ENCODE measurements around the gene TBC1D14. TPM values are rescaled to one million over a fixed set of nuclear protein-coding genes. Genes with fewer than 3 reads are reported as not detected.

The TBC1D14 gene
- total and polyA plus RNA-seq, 9 of the 15 experiments (the other 6 are each of a cell fraction or from before 2014, with no cell fraction given) = 2.1 to 59.6 (median 44.8) TPM

- Histone ChIP-seq H3K36me3 (ENCODE audit: control insufficient read depth, insufficient read depth, low read length) (peaks cover 18% of the 10 kb centered on the region; the same call in 2 of the 3 replicates), H2AFZ (ENCODE audit: low read depth, low read length) (no peak overlapping the region), H3K27ac (ENCODE audit: extremely low read depth, low read depth, low read length) (no peak overlapping the region), H3K9me1 (ENCODE audit: control insufficient read depth, insufficient read depth, low read length) (peaks cover 4% of the 10 kb centered on the region), H3K4me2 (ENCODE audit: insufficient read depth, low read length) (no peak overlapping the region), H3K79me2 (ENCODE audit: control insufficient read depth, insufficient read depth, low read length) (peaks cover 87% of the 10 kb centered on the region), H3K9ac (ENCODE audit: insufficient read depth in 1 of 2, low read depth in 2 of 2, low read length in 2 of 2) (no peak overlapping the region), H4K20me1 (replicated peaks; ENCODE audit: control insufficient read depth, insufficient read depth, low read length) (peaks cover 23% of the 10 kb centered on the region; the same call in 1 of the 2 replicates), H3K27me3 (ENCODE audit: control insufficient read depth in 2 of 2, insufficient read depth in 2 of 2, low read length in 2 of 2) (no peaks in the 10 kb centered on the region), H3K4me1 (replicated peaks in 1 of 2; ENCODE audit: control insufficient read depth in 2 of 2, insufficient read depth in 2 of 2, low read length in 2 of 2) (peaks cover 0 to 33% of the 10 kb centered on the region in 2 experiments; a peak in 2 of 5 replicates), H3K9me3 (replicated peaks; ENCODE audit: control insufficient read depth, insufficient read depth, low read depth, low read length) (no peaks in the 10 kb centered on the region), H3K4me3 (no peak overlapping the region)
- DNase-seq (ENCODE audit: extremely low read depth in 1 of 4, low spot score in 3 of 4) = no peak
- WGBS (ENCODE audit: insufficient coverage, low coverage, missing lambda C conversion rate) = 100% methylated on average over 1 of the region's 4 CpGs
- TF ChIP-seq ZNF134 (CRISPR knock-in tag; conservative IDR thresholded peaks at IDR 0.05) (no peak), CHD2 (IDR thresholded peaks at IDR 0.05; ENCODE audit: low read depth, low read length) (no peak), ZNF436 (CRISPR knock-in tag; IDR thresholded peaks at IDR 0.05) (no peak), RBM14 (IDR thresholded peaks at IDR 0.05; ENCODE audit: borderline replicate concordance, insufficient read depth, low read depth, low read length) (no peak), SUPT5H (IDR thresholded peaks at IDR 0.05) (no peak), ZNF146 (CRISPR knock-in tag; IDR thresholded peaks at IDR 0.05; ENCODE audit: unreplicated experiment) (no peak)
- no TSS peak for BruUV-seq (replicated peaks)
- ATAC-seq = no peak
- intact Hi-C loops (cut with micrococcal nuclease) (no loop called here), in situ Hi-C loops (cut with MboI) (no loop called here)
- FAIRE-seq = no peak
- CTCF ChIA-PET (ENCODE audit: low intra/inter-chr PET ratio) = no interaction called here
- POLR2A ChIA-PET = interaction anchor here (1.1 to 1.4 kb wide), 2 partner anchors 14 to 121 kb away, joined by 5 to 9 read pairs; no protein-coding TSS in a partner anchor
These were observed 50.5 kb downstream of the TBC1D14 start for GRCh38 chr4:6960154-6960553.

All from K562 (cell line).